NCI-H146 (cell line): ENCODE data around the gene SUN5.
"Not testable (repeated sequence)": the region's sequence is repeated elsewhere in the genome, so short reads cannot be mapped to it uniquely, and the experiment has no call there.

ENCODE experiments used
- DNase-seq: peaks from one replicate; lab custom pipeline; 2025; lab: John Stamatoyannopoulos, UW

The SUN5 gene, protein sequence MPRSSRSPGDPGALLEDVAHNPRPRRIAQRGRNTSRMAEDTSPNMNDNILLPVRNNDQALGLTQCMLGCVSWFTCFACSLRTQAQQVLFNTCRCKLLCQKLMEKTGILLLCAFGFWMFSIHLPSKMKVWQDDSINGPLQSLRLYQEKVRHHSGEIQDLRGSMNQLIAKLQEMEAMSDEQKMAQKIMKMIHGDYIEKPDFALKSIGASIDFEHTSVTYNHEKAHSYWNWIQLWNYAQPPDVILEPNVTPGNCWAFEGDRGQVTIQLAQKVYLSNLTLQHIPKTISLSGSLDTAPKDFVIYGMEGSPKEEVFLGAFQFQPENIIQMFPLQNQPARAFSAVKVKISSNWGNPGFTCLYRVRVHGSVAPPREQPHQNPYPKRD

DNA sequence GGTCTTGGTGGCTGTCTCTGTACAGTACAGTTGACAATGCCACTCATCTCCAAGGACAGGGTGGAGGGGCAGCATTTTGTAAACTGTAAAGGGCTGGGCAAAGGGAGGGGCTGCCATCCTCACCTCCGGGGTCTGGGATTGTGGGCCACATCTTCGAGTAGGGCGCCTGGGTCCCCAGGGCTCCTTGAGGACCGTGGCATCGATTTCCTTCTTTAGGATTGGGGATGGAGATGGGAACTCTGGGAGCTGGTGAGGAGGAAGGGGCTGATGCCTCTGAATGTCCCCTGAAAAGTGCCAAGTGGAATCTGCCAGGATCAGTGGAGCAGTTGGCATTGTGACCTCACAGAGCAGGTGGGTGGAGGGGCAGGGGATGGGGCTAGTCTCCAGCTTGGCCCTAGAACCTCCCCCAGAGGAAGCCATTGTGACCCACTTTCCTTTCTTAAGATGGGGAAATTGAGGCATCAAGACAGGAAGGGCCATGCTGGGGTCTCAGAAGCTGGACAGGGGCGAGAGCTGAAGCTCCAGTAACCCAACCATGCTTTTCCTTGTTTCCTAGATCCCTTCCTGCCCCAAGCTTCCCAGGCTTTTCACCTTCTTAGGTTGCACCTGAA is at the start of gene SUN5:
Gene SUN5 (minus strand): TSS at position 293 of the 611 bp plus-strand sequence. CDS start 93 bp downstream, at position 200.
- no peak for DNase-seq

DNA sequence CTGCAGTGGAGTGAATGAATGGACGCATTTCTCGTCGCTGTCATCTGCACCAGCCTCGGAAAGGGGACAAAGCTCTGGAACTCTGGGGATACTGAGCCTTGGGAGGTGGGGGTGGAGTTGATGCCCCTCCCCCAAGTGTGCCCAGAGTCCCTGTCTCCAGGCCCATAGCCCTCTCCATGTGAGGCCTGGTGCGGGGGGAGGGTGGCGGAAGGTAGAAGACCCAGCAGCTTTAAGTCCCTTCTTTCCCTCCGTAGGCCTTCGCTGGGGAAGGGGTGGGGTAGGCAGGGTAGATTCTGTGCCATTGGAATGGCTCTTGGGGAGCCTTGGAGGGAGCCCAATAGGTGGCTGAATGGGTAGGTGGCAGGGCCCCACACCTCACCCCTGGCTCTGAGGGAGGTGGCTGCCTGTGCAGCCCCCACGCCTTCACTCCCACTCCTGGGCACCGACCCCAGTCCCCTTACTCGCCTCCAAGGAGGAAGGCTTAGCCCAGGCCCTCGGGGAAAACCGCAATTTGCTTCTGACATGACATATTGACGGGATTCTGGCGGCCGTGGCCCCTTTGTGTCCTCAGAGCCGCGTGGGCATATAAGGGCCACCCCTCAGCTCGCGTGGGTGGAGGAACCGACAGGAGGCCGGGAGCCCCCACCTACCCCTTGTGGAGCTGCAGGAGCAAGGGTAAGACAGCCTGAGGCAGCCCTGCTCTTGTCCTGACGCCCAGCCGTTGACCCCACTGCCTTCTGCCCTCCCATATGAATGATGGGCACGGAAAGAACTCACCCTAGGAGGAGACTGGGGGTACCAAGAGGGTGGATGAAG is 49.3 kb upstream of the SUN5 start, which contains the start of gene BPIFB3:
Gene BPIFB3 (plus strand): TSS at position 613 of the 816 bp plus-strand sequence. CDS start 1,533 bp downstream, outside the sequence.
- DNase-seq: no peak

DNA sequence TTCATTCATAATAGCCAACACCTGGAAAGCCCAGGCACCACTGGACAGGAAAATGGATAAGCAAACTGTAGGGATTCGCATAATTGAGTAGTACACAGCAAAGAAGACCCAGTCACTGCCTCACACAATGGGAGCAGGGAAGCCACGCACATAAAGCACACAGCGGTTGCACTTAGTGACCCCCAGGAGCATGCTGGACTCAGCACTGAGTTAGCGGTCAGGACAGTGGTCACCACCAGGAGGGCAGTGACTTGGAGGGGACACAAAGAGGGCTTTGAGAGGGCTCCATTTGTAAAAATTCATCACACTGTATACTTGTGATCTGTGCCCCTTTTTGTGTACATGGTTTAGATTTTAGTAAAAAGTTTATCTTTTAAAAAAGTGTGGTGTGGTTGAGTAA is 47.1 kb upstream of the SUN5 start:
- DNase-seq: no peak

DNA sequence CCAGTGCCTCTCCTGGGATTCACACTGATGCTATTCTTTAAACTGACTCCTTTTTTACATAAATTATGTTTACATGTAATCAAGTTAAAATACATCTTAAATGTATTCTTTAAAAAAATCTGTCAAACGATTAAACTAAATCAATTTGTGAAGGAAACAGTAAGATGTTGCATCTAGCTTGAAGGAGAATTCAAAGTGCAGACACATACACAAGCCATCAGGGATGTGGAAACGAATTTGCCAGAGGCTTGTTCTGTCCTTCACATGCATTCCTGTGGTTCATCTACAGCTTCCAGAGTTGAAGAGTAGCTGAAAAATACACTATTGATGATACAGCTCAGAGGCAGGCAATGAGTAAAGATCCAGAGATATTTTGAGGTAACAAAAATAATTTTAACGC is 42.2 kb upstream of the SUN5 start:
- no peak for DNase-seq

DNA sequence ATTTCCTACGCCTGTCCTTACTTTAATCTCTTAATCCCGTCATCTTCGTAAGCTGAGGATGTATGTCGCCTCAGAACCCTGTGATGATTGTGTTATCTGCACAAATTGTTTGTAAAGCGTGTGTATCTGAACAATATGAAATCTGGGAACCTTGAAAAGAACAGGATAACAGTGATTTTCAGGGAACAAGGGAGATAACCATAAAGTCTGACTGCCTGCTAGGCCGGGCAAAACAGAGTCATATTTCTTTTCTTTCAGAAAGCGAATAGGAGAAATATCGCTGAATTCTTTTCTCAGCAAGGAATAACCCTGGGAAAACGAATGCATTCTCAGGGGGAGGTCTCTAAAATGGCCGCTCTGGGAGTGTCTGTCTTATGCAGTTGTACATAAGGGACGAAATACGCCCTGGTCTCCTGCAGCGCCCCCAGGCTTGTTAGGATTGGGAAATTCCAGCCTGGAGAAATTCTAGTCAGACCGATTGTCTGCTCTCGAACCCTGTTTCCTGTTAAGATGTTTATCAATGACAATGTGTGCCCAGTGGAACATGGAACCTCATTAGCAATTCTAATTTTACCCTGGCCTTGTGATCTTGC is 41.0 kb upstream of the SUN5 start:
- DNase-seq: not testable (repeated sequence)

DNA sequence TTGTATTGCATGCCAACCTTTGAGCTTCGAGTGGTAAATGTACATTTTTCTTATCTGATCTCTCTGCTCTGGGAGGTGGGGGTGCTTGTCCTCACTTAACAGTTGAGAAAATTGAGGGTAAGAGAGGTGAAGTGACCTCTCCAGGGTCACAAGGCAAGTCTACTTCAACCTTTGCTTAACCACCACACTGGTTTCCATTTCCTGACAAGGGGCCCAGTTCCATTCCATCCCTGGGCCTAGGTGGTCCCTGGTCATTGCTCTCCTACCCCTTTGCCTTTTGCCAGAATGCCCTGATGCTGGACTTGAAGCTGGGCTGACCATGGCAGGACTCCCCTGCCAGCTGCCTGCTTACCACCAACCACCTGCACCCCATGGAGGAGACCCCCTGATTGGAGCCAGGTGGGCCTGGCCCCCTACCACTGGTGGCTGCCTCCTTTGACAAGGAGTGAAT is 39.5 kb upstream of the SUN5 start:
- DNase-seq: no peak

DNA sequence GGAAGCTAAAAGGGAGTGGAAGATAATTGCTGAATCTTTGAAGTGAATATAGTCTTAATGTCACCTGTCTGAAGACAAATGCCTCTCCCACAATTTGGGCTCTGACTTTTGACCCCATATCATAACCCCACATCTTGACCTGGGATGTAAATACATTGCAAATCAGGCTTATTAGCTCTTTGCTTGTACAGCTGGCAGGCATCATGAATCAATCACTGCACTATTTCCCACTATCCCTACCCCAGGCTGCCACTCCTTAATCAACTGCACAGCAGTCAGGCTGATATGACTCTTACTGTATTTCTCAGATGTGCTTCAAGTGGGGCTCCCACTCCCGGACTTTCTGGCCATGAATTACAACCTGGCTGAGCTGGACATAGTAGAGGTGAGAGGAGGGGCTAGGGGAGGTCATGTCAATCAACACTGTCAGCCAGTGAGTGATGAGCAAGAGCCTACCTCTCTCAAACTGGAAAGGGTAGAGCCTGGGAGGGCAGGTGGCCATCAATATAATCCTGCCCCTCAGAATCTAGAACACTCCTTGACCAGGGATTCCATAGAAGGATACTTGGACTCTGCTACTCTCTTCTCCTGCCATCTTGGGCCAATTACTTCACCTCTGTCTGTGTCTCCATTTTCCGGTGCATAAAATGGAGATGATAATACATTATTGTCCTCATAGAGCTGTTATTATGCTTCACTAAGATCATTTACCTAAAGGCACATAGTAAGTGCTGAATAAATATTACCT is 38.9 kb upstream of the SUN5 start:
- DNase-seq: no peak

DNA sequence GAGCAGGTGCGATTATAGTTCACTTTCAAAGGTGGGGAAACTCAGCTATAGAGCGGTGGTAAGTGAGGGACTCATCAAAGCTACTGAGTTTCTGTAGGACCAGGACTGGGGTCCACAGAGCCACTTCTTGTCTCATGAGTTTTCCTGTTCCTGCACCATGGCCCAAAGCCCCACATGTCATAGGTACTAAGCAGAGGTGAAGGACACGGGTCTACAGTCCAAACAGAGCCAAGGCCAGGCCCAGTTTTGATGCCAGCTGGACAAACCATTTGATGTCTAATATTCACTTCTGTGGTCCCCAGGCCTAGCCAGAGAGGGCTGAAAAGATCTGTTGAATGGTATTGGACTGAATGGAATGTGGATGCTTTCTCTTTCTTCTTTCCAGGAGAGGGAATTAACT is 38.2 kb upstream of the SUN5 start:
- DNase-seq: no peak

DNA sequence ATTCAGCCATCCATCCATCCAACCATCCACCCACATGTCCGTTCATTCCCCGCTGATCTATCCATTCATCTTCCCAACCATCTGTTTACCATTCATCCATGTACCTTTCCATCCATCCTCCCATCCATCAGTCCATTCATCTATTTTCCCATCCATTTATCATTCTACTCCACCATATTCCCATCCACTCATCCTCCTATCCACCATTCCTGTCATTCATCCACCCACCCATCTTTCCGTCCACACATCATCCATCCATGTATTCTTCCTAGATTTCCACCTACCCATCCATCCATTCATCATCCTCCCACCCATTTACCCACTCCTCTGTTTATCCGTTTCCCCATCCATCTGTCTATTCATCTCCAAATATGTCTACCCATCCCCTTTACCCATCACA is 34.0 kb upstream of the SUN5 start:
- no peak for DNase-seq

DNA sequence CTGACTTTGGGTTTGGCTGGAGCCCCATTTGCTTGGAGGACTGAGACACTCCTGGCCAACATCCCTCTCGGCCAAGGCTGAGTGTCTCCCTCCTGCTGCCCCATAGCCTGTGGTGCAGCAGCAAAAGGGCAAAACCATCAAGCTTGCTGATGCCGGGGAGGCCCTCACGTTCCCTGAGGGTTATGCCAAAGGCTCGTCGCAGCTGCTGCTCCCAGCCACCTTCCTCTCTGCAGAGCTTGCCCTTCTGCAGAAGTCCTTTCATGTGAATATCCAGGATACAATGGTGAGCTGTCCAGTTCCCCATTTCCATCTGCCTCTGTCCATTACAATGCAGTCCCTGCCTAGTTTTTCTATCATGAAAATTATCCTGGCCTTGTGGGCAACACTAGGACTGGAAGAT is 33.2 kb upstream of the SUN5 start:
- no peak for DNase-seq

DNA sequence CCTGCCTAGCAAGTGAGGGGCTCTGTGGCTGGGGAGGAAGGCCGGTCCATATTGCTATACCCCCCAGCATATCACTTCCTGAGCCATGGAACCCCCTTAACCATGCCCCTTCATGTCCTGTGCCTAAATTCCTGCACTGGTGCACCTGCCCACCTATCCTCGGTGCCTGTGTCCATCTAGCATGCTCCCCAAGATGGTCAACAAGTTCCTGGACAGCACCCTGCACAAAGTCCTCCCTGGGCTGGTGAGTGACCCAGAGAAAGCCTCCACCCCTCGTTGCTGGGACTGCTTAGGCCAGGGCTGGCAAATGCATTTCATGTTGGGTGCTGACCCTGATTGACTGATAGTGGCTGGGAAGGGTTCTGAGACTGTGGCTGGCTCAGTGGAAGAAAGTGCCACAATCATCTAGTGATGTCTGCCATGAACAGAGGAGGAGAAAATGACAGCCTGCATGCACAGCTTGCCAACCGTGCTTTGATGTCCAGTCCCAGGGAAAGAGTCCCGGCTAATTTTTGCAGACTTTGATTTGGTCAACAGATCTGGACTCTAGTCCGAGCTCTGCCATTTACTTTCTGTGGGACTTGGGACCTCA is 30.8 kb upstream of the SUN5 start:
- DNase-seq: no peak

DNA sequence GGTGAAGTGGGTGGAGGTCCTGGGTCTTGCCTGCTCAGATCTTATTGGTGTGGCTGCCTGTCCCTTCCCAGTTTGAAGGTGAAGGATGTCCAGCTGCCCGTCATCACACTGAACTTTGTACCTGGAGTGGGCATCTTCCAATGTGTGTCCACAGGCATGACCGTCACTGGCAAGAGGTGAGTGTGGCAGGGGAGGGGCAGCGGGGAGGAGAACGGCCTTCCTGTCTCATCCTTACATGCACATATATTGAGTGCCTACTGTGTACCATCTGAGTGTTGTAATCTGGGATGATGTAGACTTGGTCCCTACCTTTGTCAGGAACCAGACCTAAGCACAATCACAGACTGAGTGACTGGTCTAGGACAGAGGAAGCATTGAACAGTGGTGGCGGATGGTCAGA is 29.9 kb upstream of the SUN5 start:
- no peak for DNase-seq

DNA sequence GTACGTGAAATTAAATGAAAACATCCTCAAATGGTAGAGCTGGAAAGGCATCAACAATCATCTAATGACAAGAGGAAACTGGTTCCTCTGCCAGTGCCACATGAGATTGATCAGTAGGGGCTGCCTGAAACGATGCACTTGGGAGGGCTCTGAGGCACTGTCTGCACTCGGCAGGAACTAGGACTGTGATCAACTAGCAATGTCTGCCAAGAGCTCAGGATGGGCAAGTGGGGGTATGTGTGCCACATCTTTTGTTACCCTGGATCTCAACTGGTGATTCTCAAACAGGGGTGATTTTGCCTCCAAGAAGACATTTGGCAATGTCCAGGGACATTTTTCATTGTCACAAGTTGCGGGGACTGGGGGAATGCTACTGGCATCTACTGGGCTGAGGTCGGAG is 29.1 kb upstream of the SUN5 start:
- DNase-seq: no peak

DNA sequence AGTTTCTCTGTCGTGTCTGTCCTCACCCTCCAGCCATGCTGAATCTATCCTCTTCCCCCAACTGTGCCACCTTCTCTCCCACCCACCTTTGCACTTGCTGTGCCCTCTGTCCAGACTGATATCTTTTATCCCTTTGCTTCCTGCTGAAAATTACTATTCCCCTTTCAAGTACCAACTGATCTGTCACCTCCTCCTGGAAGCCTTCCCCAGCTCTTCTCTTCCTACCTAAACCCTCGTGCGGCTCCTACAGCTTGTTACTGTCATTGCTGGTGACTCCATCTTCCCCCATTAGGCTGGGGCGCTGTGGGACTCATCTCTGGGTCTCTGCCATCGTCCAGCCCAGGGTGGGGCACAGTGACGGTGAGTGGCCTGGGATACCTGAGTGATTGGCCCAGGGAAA is 28.3 kb upstream of the SUN5 start:
- DNase-seq: no peak

DNA sequence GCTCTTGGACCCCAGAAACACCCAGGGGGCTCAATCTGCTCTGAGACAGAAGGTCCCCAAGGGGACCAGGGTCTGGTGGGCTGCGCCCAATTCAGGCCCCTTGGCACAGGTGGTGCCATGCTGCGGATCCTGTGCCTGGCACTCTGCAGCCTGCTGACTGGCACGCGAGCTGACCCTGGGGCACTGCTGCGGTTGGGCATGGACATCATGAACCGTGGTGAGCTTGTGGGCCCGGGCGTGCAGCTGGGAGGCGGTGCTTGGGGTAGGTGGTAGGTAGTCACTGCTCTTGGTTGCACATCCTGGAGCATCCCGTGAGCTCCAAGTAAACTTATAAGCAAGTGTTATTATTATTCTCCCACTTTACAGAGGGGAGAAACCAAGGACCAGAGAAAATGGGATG is 27.3 kb upstream of the SUN5 start, which contains the start of gene BPIFB6:
Gene BPIFB6 (plus strand): TSS at position 118 of the 400 bp plus-strand sequence. CDS start 0 bp downstream, at position 118.
- DNase-seq: no peak

DNA sequence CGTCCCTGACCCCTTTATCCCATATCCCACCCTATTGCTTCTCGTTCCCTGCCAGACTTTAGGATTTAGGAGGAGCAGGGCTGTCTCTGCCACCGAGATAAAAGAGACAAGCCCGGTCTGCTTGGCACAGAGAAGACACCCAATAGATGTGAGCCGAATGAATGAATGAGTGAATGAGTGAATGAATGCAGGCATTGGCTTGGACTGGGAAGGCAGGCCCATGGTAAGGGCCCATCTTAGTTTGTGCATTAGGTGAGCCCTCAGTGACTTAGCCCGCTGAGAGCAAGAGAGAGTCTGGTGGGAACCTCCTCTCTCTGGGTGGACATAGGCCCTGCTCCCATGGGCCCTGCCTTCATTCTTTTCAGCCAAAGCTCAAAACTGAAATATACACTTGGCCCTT is 26.3 kb upstream of the SUN5 start:
- DNase-seq: no peak

DNA sequence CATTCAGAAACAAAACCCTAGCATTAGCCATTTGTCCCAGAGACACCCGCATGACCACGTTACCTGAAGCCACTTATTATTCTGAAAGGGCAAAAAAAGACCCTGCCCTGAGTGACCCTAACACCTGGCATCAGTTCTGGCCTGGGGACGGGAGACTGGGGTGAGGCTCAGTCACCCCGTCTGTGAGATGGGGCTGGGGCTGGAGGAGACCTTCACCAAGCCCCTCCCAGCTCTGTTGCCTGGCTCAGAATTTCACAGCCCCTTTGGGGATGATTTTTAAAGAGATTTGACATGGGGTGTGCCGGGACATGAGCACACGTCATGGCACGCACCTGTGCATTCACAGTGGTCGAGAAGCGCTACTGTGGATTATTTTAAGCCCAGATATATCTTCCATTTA is 25.8 kb upstream of the SUN5 start:
- DNase-seq: no peak

DNA sequence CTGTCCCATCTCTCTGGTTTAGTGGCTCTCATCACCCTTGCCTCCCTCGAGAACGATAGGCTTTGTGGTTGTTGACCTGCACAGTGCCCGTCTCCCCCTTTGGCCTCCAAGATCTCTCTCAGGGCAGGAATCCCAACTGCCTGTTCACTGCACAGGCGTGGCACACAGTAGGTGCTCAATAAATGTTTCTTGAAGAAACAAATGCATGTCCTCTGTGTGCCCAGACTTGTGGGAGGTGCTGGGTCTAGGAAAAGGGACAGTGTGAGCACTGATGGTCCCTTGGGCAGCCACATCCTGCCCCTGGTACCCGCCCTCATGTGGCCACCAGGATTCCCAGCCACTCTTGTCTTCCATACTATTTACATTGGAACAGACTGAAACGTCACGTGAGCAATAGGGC is 24.6 kb upstream of the SUN5 start:
- no peak for DNase-seq

DNA sequence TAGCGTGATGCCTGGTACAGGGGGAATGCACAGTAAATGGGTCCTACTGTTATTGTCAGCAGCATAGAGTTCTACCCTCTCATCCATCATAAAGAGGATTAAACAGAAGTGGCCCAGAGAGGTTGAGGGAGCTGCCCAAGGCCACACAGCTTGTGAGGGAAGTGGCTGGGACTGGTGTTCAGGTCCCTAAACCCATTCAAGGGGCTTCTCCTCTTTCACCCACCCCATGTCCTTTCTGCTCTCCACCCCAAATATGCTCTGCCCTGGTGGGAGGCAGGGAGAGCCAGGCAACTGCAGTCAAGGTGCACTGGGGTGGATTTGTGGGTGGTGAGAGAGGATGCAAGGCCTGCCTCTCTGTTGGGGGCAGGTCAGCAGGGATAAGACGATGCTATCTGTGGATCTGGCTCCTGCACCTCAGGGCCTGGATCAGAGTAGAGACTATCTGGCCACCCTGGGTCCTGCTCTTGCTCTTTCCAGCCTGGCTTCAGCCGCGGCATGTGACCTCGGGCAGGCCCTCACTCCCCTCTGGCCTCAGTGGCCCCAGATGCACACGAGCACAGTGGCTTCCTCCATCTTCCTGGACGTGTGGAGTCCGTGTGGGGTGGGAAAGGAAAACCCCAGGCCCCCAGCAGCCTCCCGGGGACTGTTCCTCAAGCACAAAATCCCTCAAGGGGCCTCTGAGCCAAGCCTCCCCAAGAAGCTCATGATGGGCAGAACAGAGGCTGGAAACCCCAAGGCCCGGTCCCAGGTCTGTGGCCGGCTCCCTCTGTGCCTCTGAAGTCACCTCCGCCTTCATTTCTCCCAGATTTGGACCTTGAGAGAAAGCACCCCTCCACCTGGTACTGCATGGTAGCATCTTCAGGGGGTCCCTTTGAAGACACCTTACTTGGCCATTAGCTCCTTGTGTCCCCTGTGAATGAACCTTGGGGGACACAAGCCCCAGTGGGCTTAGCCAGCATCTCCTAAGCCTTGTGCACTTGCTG is 23.8 kb upstream of the SUN5 start:
- DNase-seq: no peak
